Kidney (tissue), 14 donors: ENCODE data around the gene GUK1. TPM values are rescaled to one million over a fixed set of nuclear protein-coding genes. Genes with fewer than 3 reads are reported as not detected.

Experiments
- DNase-seq, 5 donors: peaks; one replicate each; pipeline ENCODE4 v3.0.0-alpha.2; 2013 to 2020
- FAIRE-seq: peaks from 2 replicates; lab custom pipeline; 2012; peaks lifted over from hg19 to GRCh38; lab: Jason Lieb, UNC
- H3K27ac ChIP-seq, 2 donors: one replicate each; pipeline ENCODE4 v1.7.0; 2013; ENCODE audit warnings: low read depth in 2 of 2, low read length in 2 of 2, inconsistent platforms in 1 of 2
- H3K27me3 ChIP-seq: one replicate; pipeline ENCODE4 v1.7.1; 2013; ENCODE audit warnings: low read length, inconsistent platforms; ENCODE audit not compliant: control insufficient read depth, insufficient read depth
- H3K36me3 ChIP-seq, 3 donors: one replicate each; pipeline versions ENCODE4 v1.7.0 to v1.7.1; 2013; ENCODE audit warnings: low read length in 3 of 3, control low read depth in 1 of 3, inconsistent platforms in 1 of 3; ENCODE audit not compliant: insufficient read depth in 3 of 3, control insufficient read depth in 2 of 3
- H3K4me1 ChIP-seq, 3 donors: one replicate each; pipeline versions ENCODE4 v1.7.0 to v1.7.1; 2013; ENCODE audit warnings: low read length in 3 of 3, inconsistent platforms in 1 of 3, low read depth in 1 of 3; ENCODE audit not compliant: control insufficient read depth in 2 of 3, insufficient read depth in 2 of 3
- H3K4me3 ChIP-seq, 3 donors: one replicate each; pipeline versions ENCODE4 v1.7.0 to v1.8.1; 2013; ENCODE audit warnings: low read length in 3 of 3, control low read depth in 1 of 3, inconsistent platforms in 1 of 3
- H3K9ac ChIP-seq, 3 donors: one replicate each; pipeline versions ENCODE4 v1.7.0 to v1.7.1; 2013; ENCODE audit warnings: low read length in 3 of 3, control low read depth in 1 of 3, inconsistent platforms in 1 of 3
- H3K9me3 ChIP-seq, 3 donors: one replicate each; pipeline versions ENCODE4 v1.7.0 to v1.7.1; 2013; ENCODE audit warnings: low read length in 3 of 3, control low read depth in 1 of 3, inconsistent platforms in 1 of 3; ENCODE audit not compliant: control insufficient read depth in 2 of 3, insufficient read depth in 1 of 3
- intact Hi-C: fragments of 100-400 bp; cut with DNase I; formaldehyde crosslinking; loops from one replicate; pipeline ENCODE4 v1.11.1; 2022
- polyA plus RNA-seq: library from polyadenylated mRNA; stranded (reverse); fragments of 350-450 nt; fragmentation: Illumina TruSeq; extraction: RNeasy Lipid Tissue Mini Kit (QIAGEN cat#74804); gene quantifications from one replicate; pipeline ENCODE4 v1.2.3, GENCODE V29; 2014; ENCODE audit warnings: low read depth, low replicate concordance; ENCODE audit not compliant: insufficient read depth
- total RNA-seq: library from RNA; stranded (reverse); fragmentation: NEBNext Ultra II Directional; extraction: Animal tissue kit (Norgen Biotek cat#: 25700); gene quantifications from one replicate; pipeline ENCODE4 v1.2.1, GENCODE V29; 2021
- TF ChIP-seq, protein P1 (sequence below): IDR thresholded peaks from 3 replicates; pipeline ENCODE4 v1.5.1; 2012; ENCODE audit warnings: mild to moderate bottlenecking, moderate library complexity, borderline replicate concordance; ENCODE audit not compliant: insufficient read depth; ENCODE audit errors: extremely low read depth
- donor health status: control.
- donor health status: control.
- donor health status: control.
- donor health status: control.
- donor health status: control.
- donor health status: DM: yes; HTN: yes; CAD: no.
- donor health status: Normal renal cell carcinoma (clear cell type).

Gene GUK1
- total and polyA plus RNA-seq, 2 donors from 2014 or later = 221 to 410 TPM

DNA sequence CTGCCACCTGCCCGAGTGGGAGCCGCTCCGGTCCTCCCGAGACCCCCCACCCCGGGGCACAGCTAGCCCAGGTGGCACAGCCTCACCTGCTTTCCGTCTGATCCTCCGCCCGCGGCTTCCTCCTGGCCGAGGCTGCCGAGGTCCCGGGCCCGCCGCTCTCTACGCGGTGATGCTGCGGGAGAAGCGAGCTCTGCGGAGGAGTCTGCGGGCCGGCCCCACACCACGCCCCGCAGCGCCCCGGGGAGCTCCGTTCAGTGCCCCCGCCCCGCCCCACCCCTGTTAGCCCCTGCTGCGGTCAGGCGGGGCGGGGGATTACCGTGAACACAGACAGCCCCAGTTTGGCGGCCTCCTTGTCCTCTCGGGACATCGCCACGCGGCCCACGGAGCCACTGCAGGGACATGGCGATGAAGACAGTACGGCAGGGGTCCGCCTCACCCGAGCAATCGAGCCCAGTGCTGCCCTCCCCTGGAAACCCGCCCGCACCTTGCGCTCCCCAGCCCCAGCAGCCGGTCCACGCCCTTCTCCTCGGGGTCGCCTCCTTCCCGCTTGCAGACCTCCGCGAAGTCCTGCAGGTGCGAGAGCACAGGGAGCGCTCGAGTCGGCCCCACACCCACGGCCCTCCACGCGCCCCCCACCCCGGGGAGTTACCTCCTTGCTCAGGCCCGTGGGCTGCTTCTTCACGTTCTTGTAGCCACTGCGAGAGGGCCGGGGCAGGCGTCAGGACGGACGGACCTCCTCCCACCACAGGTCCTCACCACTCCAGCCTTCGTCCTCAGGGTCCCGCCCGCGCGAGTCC is 37.9 kb upstream of the GUK1 start:
- TF ChIP-seq, protein P1, sequence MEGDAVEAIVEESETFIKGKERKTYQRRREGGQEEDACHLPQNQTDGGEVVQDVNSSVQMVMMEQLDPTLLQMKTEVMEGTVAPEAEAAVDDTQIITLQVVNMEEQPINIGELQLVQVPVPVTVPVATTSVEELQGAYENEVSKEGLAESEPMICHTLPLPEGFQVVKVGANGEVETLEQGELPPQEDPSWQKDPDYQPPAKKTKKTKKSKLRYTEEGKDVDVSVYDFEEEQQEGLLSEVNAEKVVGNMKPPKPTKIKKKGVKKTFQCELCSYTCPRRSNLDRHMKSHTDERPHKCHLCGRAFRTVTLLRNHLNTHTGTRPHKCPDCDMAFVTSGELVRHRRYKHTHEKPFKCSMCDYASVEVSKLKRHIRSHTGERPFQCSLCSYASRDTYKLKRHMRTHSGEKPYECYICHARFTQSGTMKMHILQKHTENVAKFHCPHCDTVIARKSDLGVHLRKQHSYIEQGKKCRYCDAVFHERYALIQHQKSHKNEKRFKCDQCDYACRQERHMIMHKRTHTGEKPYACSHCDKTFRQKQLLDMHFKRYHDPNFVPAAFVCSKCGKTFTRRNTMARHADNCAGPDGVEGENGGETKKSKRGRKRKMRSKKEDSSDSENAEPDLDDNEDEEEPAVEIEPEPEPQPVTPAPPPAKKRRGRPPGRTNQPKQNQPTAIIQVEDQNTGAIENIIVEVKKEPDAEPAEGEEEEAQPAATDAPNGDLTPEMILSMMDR = no peak
- DNase-seq (peak; percentile 54 to 88 (median 60)), FAIRE-seq (no peak)
- peaks cover 0 to 7% (median 4%) of the 10 kb centered on the region in 3 donors for H3K4me1 ChIP-seq
- no peaks in the 10 kb centered on the region for H3K9me3 ChIP-seq
- H3K9ac ChIP-seq = peak overlapping the region in 1 of 3 donors; percentile 19
- H3K27ac ChIP-seq = peak overlapping the region in 1 of 2 donors; percentile 89
- intact Hi-C loops = no loop called here
- H3K4me3 ChIP-seq = peak overlapping the region; percentile 27 to 81 (median 30)
- peaks cover 0 to 27% (median 23%) of the 10 kb centered on the region in 3 donors for H3K36me3 ChIP-seq
- no peaks in the 10 kb centered on the region for H3K27me3 ChIP-seq

DNA sequence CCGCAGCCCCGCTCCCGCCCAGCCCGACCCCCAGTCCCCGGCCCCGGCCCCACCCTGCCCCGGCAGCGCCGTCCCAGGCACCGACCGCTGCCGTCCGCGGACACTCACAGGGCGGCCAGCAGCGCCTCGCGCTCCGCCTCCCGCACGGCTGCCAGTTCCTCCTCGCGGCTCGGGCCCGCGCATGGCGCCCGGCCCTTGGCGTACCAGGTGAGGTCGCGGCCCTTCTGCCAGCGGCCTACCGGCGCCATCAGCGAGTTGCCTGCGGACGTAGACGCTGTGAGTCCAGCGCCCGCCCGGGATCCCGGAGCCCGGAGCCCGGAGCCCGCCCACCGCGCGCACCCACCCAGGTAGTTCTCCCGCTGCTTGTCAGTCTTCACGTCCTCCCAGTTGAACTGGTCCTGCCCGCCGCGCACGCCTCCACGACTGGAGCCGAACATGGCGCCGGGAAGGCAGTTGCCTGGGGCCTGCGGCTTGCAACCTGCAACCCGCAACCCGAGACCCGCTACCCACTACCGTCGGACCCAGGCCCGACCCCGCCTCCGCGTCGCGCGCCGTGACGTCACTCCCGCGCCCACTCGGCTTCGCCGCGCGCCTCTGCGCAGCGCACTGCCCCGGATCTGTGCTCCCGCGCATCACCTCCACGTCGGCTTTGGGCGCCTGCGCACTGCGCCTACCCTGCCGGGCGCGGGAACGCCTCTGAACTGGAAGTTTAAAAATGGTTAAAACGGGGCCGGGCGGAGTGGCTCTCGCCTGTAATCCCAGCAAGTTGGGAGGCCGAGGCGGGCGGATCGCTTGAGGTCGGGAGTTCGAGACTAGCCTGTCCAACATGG is 37.1 kb upstream of the GUK1 start, which contains the start of gene C1orf35:
TSS of gene C1orf35 (minus strand) at position 535 of the 830 bp plus-strand sequence. CDS start at position 437, 98 bp downstream.
- FAIRE-seq = no peak
- peaks cover 0 to 11% (median 4%) of the 10 kb centered on the region in 3 donors for H3K4me1 ChIP-seq
- H3K9me3 ChIP-seq = no peaks in the 10 kb centered on the region
- peaks cover 0 to 23% (median 21%) of the 10 kb centered on the region in 3 donors for H3K36me3 ChIP-seq
- H3K27ac ChIP-seq = peak within 1 kb of the TSS; percentile 49 to 89
- peak within 1 kb of the TSS; percentile 58 to 81 (median 73) for H3K4me3 ChIP-seq
- peak; percentile 96 to 98 (median 98) for DNase-seq
- H3K27me3 ChIP-seq = no peaks in the 10 kb centered on the region
- intact Hi-C loops = no loop called here
- TF ChIP-seq, protein P1 = no peak
- H3K9ac ChIP-seq = peak within 1 kb of the TSS; percentile 17 to 51 (median 42)

DNA sequence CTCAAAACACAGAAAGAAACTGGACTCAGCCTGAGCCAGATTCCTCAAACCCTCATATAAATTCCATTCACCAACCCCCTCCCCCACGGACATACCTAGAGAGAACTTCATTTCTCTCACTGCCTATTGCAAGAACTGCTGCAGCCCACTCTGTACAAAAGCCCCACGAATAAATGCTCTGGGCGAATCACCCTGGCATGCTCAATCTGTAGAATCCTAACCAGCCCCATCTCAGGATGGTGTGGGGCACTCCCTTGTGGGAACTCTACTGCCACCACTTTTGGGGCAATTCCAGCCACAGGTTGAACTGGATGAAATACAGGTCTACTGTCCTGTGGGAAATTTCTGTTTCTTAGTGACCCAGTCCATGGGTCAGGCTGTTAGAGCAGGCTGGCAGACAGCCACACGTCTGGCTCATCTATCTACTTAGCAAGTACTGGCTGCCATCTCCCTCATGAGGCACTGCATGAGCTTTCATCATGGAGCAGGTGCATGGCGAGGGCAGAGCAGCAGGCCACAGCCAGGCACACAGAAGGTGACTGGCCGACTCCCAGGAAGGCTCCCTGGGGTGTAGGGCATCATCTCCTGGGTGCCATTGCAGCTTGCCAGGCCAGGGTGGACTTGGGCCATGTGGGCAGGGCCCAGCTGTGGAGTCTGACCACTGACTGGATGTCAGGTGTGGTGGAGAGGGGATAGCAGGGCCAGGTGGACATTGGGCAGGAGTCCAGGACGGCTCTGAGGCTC is 35.4 kb upstream of the GUK1 start:
- Histone ChIP-seq H3K27me3 (no peaks in the 10 kb centered on the region), H3K9me3 (no peaks in the 10 kb centered on the region), H3K27ac (no peak overlapping the region), H3K9ac (no peak overlapping the region), H3K4me3 (no peak overlapping the region), H3K4me1 (peaks cover 0 to 20% (median 4%) of the 10 kb centered on the region in 3 donors), H3K36me3 (peaks cover 0 to 11% (median 11%) of the 10 kb centered on the region in 3 donors)
- DNase-seq (peak in 2 of 5 donors; percentile 59 to 65), FAIRE-seq (no peak)
- TF ChIP-seq, protein P1 = no peak
- intact Hi-C loops = no loop called here
